K562 (cell line): ENCODE measurements around the gene CSNK1A1. TPM values are rescaled to one million over a fixed set of nuclear protein-coding genes. Genes with fewer than 3 reads are reported as not detected.

Source experiments
- ATAC-seq: fragments of 200-7000 bp; cut with Tn5 transposase; 3 replicates; pipeline ENCODE4 v1.9.1; 2020; ENCODE audit warnings: moderate library complexity
- BruUV-seq: library from RNA; stranded (reverse); fragments of 400-500 nt; replicated peaks from 2 replicates; lab custom pipeline; 2021; lab: Mats Ljungman, UMichigan
- CTCF ChIA-PET: fragments of 300-600 bp; formaldehyde crosslinking; extraction: SDS; loops from one replicate; lab custom pipeline; 2021; ENCODE audit warnings: low intra/inter-chr PET ratio; lab: Yijun Ruan, JAX
- POLR2A ChIA-PET: fragments of 300-600, 350-650 bp; sonication (Branson Sonifier 250); formaldehyde crosslinking; extraction: SDS; loops from one replicate; lab custom pipeline; 2021; ENCODE audit warnings: antibody characterized with exemption, inconsistent platforms; lab: Yijun Ruan, JAX
- DNase-seq, 4 experiments: peaks; one replicate each; pipeline versions ENCODE4 v3.0.0 to v3.0.0-alpha.2; 2011 to 2018; ENCODE audit warnings: low spot score in 3 of 4, mixed read lengths in 3 of 4; ENCODE audit errors: extremely low read depth in 1 of 4
- FAIRE-seq: peaks from 2 replicates; lab custom pipeline; 2011; peaks lifted over from hg19 to GRCh38; lab: Jason Lieb, UNC
- H2AFZ ChIP-seq: 2 replicates; pipeline ENCODE4 v1.6.0; 2011; ENCODE audit warnings: low read depth, low read length, control low read depth, inconsistent platforms
- H3K27ac ChIP-seq: fragments of 200-600 bp; 3 replicates; pipeline ENCODE4 v1.8.0; 2011; ENCODE audit warnings: low read depth, mild to moderate bottlenecking, control low read depth, inconsistent platforms, low read length, moderate library complexity, mixed read lengths; ENCODE audit errors: extremely low read depth
- H3K27me3 ChIP-seq, 2 experiments: fragments of 300-600 bp in 1 of 2; 2 replicates in 1 of 2; 3 replicates in 1 of 2; pipeline versions ENCODE4 v1.6.0 to v1.8.0; 2011; ENCODE audit warnings: inconsistent platforms in 2 of 2, low read length in 2 of 2, mild to moderate bottlenecking in 1 of 2, mixed read lengths in 1 of 2, moderate library complexity in 1 of 2; ENCODE audit not compliant: control insufficient read depth in 2 of 2, insufficient read depth in 2 of 2
- H3K36me3 ChIP-seq: fragments of 300-600 bp; 3 replicates; pipeline ENCODE4 v1.8.0; 2011; ENCODE audit warnings: mild to moderate bottlenecking, low read length, inconsistent platforms; ENCODE audit not compliant: control insufficient read depth, insufficient read depth
- H3K4me1 ChIP-seq, 2 experiments: fragments of 200-600 bp in 1 of 2; replicated peaks in 1 of 2; 2 replicates in 1 of 2; 3 replicates in 1 of 2; pipeline versions ENCODE4 v1.5.1 to v1.8.0; 2011; ENCODE audit warnings: inconsistent platforms in 2 of 2, low read length in 2 of 2, mild to moderate bottlenecking in 1 of 2, mixed read lengths in 1 of 2, moderate library complexity in 1 of 2; ENCODE audit not compliant: control insufficient read depth in 2 of 2, insufficient read depth in 2 of 2
- H3K4me2 ChIP-seq: 2 replicates; pipeline ENCODE4 v1.6.1; 2011; ENCODE audit warnings: low read length, control low read depth, inconsistent platforms, mixed read lengths; ENCODE audit not compliant: insufficient read depth
- H3K4me3 ChIP-seq: fragments of 200-600 bp; sonication (generic), shearing (Covaris generic); 2 replicates; pipeline ENCODE4 v1.5.1; 2016; ENCODE audit warnings: control low read depth, inconsistent platforms
- H3K79me2 ChIP-seq: fragments of 200-600 bp; 3 replicates; pipeline ENCODE4 v1.8.0; 2011; ENCODE audit warnings: low read length, inconsistent platforms; ENCODE audit not compliant: control insufficient read depth, insufficient read depth
- H3K9ac ChIP-seq, 2 experiments: 2 replicates each; pipeline versions ENCODE4 v1.6.0 to v1.6.1; 2011; ENCODE audit warnings: low read depth in 2 of 2, low read length in 2 of 2, control low read depth in 1 of 2, inconsistent platforms in 1 of 2, mild to moderate bottlenecking in 1 of 2, mixed read lengths in 1 of 2; ENCODE audit not compliant: insufficient read depth in 1 of 2
- H3K9me1 ChIP-seq: one replicate; pipeline ENCODE4 v1.6.0; 2011; ENCODE audit warnings: inconsistent platforms, mild to moderate bottlenecking, low read length, moderate library complexity; ENCODE audit not compliant: control insufficient read depth, insufficient read depth
- H3K9me3 ChIP-seq: replicated peaks from 2 replicates; pipeline ENCODE4 v1.5.1; 2011; ENCODE audit warnings: low read depth, low read length, inconsistent platforms; ENCODE audit not compliant: control insufficient read depth, insufficient read depth
- H4K20me1 ChIP-seq: replicated peaks from 2 replicates; pipeline ENCODE4 v1.6.1; 2011; ENCODE audit warnings: low read length, inconsistent platforms, mixed read lengths; ENCODE audit not compliant: control insufficient read depth, insufficient read depth
- BCL6 ChIP-seq: fragments of 250-450 bp; sonication (Bioruptor Pico); IDR thresholded peaks from 2 replicates; pipeline ENCODE4 v1.4.0; 2020
- IRF9 ChIP-seq: fragments of 450-650 bp; IDR thresholded peaks from 2 replicates; pipeline ENCODE4 v1.6.1; 2016; ENCODE audit warnings: missing biosample characterization, missing genetic modification characterization
- MAFF ChIP-seq: IDR thresholded peaks from 2 replicates; pipeline ENCODE4 v1.6.1; 2012; ENCODE audit warnings: low read length, improper control_type of control experiment
- NFE2L1 ChIP-seq: fragments of 450-650 bp; IDR thresholded peaks from 2 replicates; pipeline ENCODE4 v1.6.1; 2016; ENCODE audit warnings: missing genetic modification characterization, low read depth, mild to moderate bottlenecking, missing compliant biosample characterization, moderate library complexity, borderline replicate concordance
- SMARCB1 ChIP-seq: IDR thresholded peaks from 2 replicates; pipeline ENCODE4 v1.6.1; 2011; ENCODE audit warnings: improper control_type of control experiment, low read depth; ENCODE audit not compliant: insufficient read length
- SMC3 ChIP-seq: conservative IDR thresholded peaks from 2 replicates; pipeline ENCODE4 v1.6.1; 2011; ENCODE audit warnings: low read depth, low read length, improper control_type of control experiment; ENCODE audit not compliant: insufficient read depth
- SRSF7 ChIP-seq: fragments of 200-400 bp; formaldehyde crosslinking; optimal IDR thresholded peaks from 2 replicates; pipeline ENCODE3; 2017; ENCODE audit warnings: mild to moderate bottlenecking, low read depth, low read length
- ZKSCAN3 ChIP-seq: fragments of 250-450 bp; sonication (Bioruptor Pico); IDR thresholded peaks from 2 replicates; pipeline ENCODE4 v1.4.0; 2020
- ZNF311 ChIP-seq: fragments of 250-450 bp; sonication (Bioruptor Pico); IDR thresholded peaks from 2 replicates; pipeline ENCODE4 v1.4.0; 2020; ENCODE audit warnings: mild to moderate bottlenecking, moderate library complexity
- ZNF699 ChIP-seq: fragments of 250-450 bp; sonication (Bioruptor Pico); IDR thresholded peaks from 2 replicates; pipeline ENCODE4 v1.8.0; 2021; ENCODE audit warnings: mild to moderate bottlenecking, moderate library complexity; ENCODE audit not compliant: insufficient replicate concordance
- ZNF780A ChIP-seq: fragments of 250-450 bp; sonication (Bioruptor Pico); IDR thresholded peaks from 2 replicates; pipeline ENCODE4 v1.5.0; 2021; ENCODE audit warnings: mild to moderate bottlenecking
- WGBS: fragments of 100-300 bp; shearing (Covaris generic); methylation state at CpG from one replicate; pipeline ENCODE4 v1.1.6; 2016; ENCODE audit warnings: low coverage, mixed read lengths; ENCODE audit not compliant: insufficient coverage; ENCODE audit errors: missing lambda C conversion rate; 5-methylcytosine and 5-hydroxymethylcytosine counted together
- in situ Hi-C: fragments of 300-500 bp; cut with MboI; formaldehyde crosslinking; loops from 4 replicates; pipeline ENCODE4 v1.15.0; 2018; ENCODE audit warnings: inconsistent platforms, mixed read lengths
- intact Hi-C: fragments of 100-400 bp; cut with micrococcal nuclease; formaldehyde crosslinking; loops from 2 replicates; pipeline ENCODE4 v1.14.2; 2022
- polyA plus RNA-seq, 8 experiments: library from polyadenylated mRNA; depleted of rRNA in 4 of 8; stranded (reverse) in 5 of 8; unstranded in 3 of 8; fragments of >200 nt; fragmentation: Nextera tagmentation in 2 of 8; fragmentation: Illumina TruSeq in 1 of 8; extraction: Ambion mirVana in 2 of 8; extraction: Trizol in 1 of 8; gene quantifications; 2 replicates each; pipeline versions ENCODE4 v1.2.1 to v1.2.3, GENCODE V29; 2011 to 2014; ENCODE audit warnings: inconsistent platforms in 1 of 8, missing spikeins in 1 of 8
- total RNA-seq, 7 experiments: library from RNA; depleted of rRNA in 6 of 7; stranded (reverse); fragments of >200 nt in 6 of 7; fragmentation: Illumina TruSeq in 2 of 7; extraction: Trizol in 2 of 7; gene quantifications; 2 replicates each; pipeline versions ENCODE4 v1.2.1 to v1.2.3, GENCODE V29; 2011 to 2021; ENCODE audit warnings: low replicate concordance in 1 of 7
- TF ChIP-seq, protein P1 (sequence below): IDR thresholded peaks from 3 replicates; pipeline ENCODE4 v1.6.1; 2011; ENCODE audit warnings: borderline replicate concordance, mild to moderate bottlenecking; ENCODE audit not compliant: insufficient read length, insufficient read depth
- TF ChIP-seq, protein P2 (sequence below): sonication (generic); formaldehyde crosslinking; IDR thresholded peaks from 2 replicates; pipeline ENCODE4 v1.8.1; 2023; ENCODE audit warnings: missing genetic modification reagents, mild to moderate bottlenecking, borderline replicate concordance
- TF ChIP-seq, protein P3 (sequence below): fragments of 450-650 bp; IDR thresholded peaks from 2 replicates; pipeline ENCODE4 v1.6.1; 2014; ENCODE audit warnings: low read depth, mild to moderate bottlenecking, moderate library complexity, borderline replicate concordance

The CSNK1A1 gene
- total and polyA plus RNA-seq, 9 of the 15 experiments (the other 6 are each of a cell fraction or from before 2014, with no cell fraction given), result 49.1 to 196 (median 154) TPM

DNA sequence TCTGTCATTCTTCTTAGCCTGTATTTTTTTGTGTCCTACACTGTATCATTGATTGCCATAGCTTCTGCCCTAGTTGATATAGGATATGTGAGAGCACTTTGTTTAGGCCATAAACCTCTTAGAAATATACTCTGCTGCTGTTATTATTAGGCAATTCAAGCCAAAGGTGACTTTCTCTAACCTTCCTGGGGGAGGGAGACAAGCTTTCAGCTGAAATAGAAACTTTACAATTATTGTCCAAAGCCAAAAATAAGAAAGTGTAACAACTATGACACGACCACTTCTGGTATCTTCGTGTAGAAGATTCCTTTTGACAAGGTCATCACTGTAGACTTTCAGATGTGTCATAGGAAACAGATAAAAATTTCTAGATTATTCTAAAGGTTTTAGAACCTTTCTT is 12.2 kb upstream of the CSNK1A1 start:
- ChIA-PET POLR2A (interaction anchor here (0.6 to 1.7 kb wide), 7 partner anchors 14 to 246 kb away, joined by 3 to 7 read pairs (median 3); no protein-coding TSS in a partner anchor), CTCF (interaction anchor here (0.6 to 1.6 kb wide), 3 partner anchors 121 to 197 kb away, joined by 4 to 7 read pairs (median 6); no protein-coding TSS in a partner anchor)
- WGBS, result 14% methylated on average over 2 of the region's 2 CpGs
- FAIRE-seq (no peak), DNase-seq (no peak), ATAC-seq (no peak)
- Histone ChIP-seq H3K9ac (no peak overlapping the region), H3K79me2 (no peaks in the 10 kb centered on the region), H3K27ac (peak overlapping the region; percentile 43; the same call in 1 of the 3 replicates), H3K9me1 (no peaks in the 10 kb centered on the region), H3K4me3 (no peak overlapping the region), H3K27me3 (no peaks in the 10 kb centered on the region), H3K4me2 (no peak overlapping the region), H2AFZ (peak overlapping the region; percentile 61), H3K4me1 (peaks cover 8 to 24% of the 10 kb centered on the region in 2 experiments; a peak in 4 of 5 replicates), H3K36me3 (no peaks in the 10 kb centered on the region), H3K9me3 (no peaks in the 10 kb centered on the region), H4K20me1 (no peaks in the 10 kb centered on the region)
- BruUV-seq, result no TSS peak
- intact Hi-C loops (loop anchor here (5.0 kb wide), 3 partner anchors 196 to 831 kb away; partner anchors contain the start of gene ABLIM3), in situ Hi-C loops (loop anchor here (25.0 kb wide), 1 partner anchor 426 kb away; the partner anchor contains the start of gene ABLIM3)
- TF ChIP-seq SMARCB1 (no peak), NFE2L1 (tag) (no peak), ZNF311 (CRISPR knock-in tag) (no peak), SRSF7 (no peak), MAFF (no peak), ZNF699 (CRISPR knock-in tag) (no peak), ZKSCAN3 (CRISPR knock-in tag) (no peak), SMC3 (no peak), BCL6 (CRISPR knock-in tag) (no peak), IRF9 (tag) (no peak), ZNF780A (CRISPR knock-in tag) (no peak)
- TF ChIP-seq, protein P1, sequence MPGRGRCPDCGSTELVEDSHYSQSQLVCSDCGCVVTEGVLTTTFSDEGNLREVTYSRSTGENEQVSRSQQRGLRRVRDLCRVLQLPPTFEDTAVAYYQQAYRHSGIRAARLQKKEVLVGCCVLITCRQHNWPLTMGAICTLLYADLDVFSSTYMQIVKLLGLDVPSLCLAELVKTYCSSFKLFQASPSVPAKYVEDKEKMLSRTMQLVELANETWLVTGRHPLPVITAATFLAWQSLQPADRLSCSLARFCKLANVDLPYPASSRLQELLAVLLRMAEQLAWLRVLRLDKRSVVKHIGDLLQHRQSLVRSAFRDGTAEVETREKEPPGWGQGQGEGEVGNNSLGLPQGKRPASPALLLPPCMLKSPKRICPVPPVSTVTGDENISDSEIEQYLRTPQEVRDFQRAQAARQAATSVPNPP, result no peak
- TF ChIP-seq, protein P2, sequence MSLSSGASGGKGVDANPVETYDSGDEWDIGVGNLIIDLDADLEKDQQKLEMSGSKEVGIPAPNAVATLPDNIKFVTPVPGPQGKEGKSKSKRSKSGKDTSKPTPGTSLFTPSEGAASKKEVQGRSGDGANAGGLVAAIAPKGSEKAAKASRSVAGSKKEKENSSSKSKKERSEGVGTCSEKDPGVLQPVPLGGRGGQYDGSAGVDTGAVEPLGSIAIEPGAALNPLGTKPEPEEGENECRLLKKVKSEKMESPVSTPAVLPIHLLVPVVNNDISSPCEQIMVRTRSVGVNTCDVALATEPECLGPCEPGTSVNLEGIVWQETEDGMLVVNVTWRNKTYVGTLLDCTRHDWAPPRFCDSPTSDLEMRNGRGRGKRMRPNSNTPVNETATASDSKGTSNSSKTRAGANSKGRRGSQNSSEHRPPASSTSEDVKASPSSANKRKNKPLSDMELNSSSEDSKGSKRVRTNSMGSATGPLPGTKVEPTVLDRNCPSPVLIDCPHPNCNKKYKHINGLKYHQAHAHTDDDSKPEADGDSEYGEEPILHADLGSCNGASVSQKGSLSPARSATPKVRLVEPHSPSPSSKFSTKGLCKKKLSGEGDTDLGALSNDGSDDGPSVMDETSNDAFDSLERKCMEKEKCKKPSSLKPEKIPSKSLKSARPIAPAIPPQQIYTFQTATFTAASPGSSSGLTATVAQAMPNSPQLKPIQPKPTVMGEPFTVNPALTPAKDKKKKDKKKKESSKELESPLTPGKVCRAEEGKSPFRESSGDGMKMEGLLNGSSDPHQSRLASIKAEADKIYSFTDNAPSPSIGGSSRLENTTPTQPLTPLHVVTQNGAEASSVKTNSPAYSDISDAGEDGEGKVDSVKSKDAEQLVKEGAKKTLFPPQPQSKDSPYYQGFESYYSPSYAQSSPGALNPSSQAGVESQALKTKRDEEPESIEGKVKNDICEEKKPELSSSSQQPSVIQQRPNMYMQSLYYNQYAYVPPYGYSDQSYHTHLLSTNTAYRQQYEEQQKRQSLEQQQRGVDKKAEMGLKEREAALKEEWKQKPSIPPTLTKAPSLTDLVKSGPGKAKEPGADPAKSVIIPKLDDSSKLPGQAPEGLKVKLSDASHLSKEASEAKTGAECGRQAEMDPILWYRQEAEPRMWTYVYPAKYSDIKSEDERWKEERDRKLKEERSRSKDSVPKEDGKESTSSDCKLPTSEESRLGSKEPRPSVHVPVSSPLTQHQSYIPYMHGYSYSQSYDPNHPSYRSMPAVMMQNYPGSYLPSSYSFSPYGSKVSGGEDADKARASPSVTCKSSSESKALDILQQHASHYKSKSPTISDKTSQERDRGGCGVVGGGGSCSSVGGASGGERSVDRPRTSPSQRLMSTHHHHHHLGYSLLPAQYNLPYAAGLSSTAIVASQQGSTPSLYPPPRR (CRISPR knock-in tag), result no peak
- TF ChIP-seq, protein P3, sequence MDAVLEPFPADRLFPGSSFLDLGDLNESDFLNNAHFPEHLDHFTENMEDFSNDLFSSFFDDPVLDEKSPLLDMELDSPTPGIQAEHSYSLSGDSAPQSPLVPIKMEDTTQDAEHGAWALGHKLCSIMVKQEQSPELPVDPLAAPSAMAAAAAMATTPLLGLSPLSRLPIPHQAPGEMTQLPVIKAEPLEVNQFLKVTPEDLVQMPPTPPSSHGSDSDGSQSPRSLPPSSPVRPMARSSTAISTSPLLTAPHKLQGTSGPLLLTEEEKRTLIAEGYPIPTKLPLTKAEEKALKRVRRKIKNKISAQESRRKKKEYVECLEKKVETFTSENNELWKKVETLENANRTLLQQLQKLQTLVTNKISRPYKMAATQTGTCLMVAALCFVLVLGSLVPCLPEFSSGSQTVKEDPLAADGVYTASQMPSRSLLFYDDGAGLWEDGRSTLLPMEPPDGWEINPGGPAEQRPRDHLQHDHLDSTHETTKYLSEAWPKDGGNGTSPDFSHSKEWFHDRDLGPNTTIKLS, result no peak
